Renal cortical epithelial cell (primary cell): ENCODE data around the gene OPRPN. TPM values are rescaled to one million over a fixed set of nuclear protein-coding genes. Genes with fewer than 3 reads are reported as not detected.

Experiments
- total RNA-seq: library from RNA; depleted of rRNA; stranded (reverse); fragments of >200 nt; gene quantifications from 2 replicates; pipeline ENCODE4 v1.2.3, GENCODE V29; 2014

OPRPN gene
- total RNA-seq, 1 donor from 2014 or later, result not detected

Other genes with a start within 250 kb of the OPRPN start
- gene PRR27, start 243.7 kb upstream of the OPRPN start, total RNA-seq, result not detected in 2 replicates
- not detected in 2 replicates for gene ODAM, start 202.2 kb upstream of the OPRPN start, total RNA-seq
- not detected in 2 replicates for gene FDCSP, start 171.8 kb upstream of the OPRPN start, total RNA-seq
- not detected in 2 replicates for gene CSN3, start 155.3 kb upstream of the OPRPN start, total RNA-seq
- gene CABS1, start 63.0 kb upstream of the OPRPN start, total RNA-seq, result not detected in 2 replicates
- gene SMR3A, start 37.2 kb upstream of the OPRPN start, total RNA-seq, result not detected in 2 replicates
- gene SMR3B, start 14.8 kb upstream of the OPRPN start, total RNA-seq, result not detected in 2 replicates
- gene MUC7, start 74.3 kb downstream of the OPRPN start, total RNA-seq, result not detected in 2 replicates
- gene AMTN, start 120.6 kb downstream of the OPRPN start, total RNA-seq, result not detected in 2 replicates
- not detected in 2 replicates for gene AMBN, start 194.3 kb downstream of the OPRPN start, total RNA-seq
- 3.3 TPM in 2 replicates for gene ENAM, start 230.8 kb downstream of the OPRPN start, total RNA-seq